Activated CD8-positive, alpha-beta T cell treated with anti-CD3 and anti-CD28 coated beads, Interleukin-2, amount 10 ng/mL, durations not matched to agents 7 days and 5 days (primary cell): ENCODE data around the gene BCCIP. TPM values are rescaled to one million over a fixed set of nuclear protein-coding genes. Genes with fewer than 3 reads are reported as not detected.

ENCODE experiments used
- ATAC-seq: fragments of 150-1000 bp; cut with Tn5 transposase; one replicate; pipeline ENCODE4 v1.10.0; 2021; ENCODE audit warnings: moderate library complexity
- CTCF ChIA-PET: fragments of 350-600 bp; sonication (Branson Sonifier 250); formaldehyde crosslinking; loops from one replicate; lab custom pipeline; 2021; ENCODE audit warnings: antibody characterized with exemption; lab: Charles Lee
- POLR2A ChIA-PET: fragments of 350-600 bp; sonication (Branson Sonifier 250); formaldehyde crosslinking; loops from one replicate; lab custom pipeline; 2021; ENCODE audit warnings: antibody characterized with exemption; lab: Charles Lee
- DNase-seq: peaks from one replicate; pipeline ENCODE4 v3.0.0-alpha.2; 2020
- H3K27ac Mint-ChIP-seq: one replicate; pipeline ENCODE4 v1.8.0; 2021; ENCODE audit warnings: mild to moderate bottlenecking, mixed read lengths
- H3K27me3 Mint-ChIP-seq: one replicate; pipeline ENCODE4 v1.8.0; 2021; ENCODE audit warnings: low read depth, mixed read lengths
- H3K36me3 Mint-ChIP-seq: one replicate; pipeline ENCODE4 v1.8.0; 2021; ENCODE audit warnings: low read depth, mixed read lengths
- H3K4me1 Mint-ChIP-seq: one replicate; pipeline ENCODE4 v1.8.0; 2021; ENCODE audit warnings: low read depth, mixed read lengths
- H3K4me3 Mint-ChIP-seq: one replicate; pipeline ENCODE4 v1.8.0; 2021; ENCODE audit warnings: mild to moderate bottlenecking, mixed read lengths
- H3K9me3 Mint-ChIP-seq: one replicate; pipeline ENCODE4 v1.8.0; 2022; ENCODE audit warnings: mixed read lengths; ENCODE audit not compliant: insufficient read depth
- total RNA-seq, 2 experiments: library from RNA; stranded (reverse); gene quantifications; one replicate each; pipeline ENCODE4 v1.2.3, GENCODE V29; 2021

The BCCIP gene
- total RNA-seq, 2 experiments from 2014 or later, result 59.8 to 66.0 TPM

DNA sequence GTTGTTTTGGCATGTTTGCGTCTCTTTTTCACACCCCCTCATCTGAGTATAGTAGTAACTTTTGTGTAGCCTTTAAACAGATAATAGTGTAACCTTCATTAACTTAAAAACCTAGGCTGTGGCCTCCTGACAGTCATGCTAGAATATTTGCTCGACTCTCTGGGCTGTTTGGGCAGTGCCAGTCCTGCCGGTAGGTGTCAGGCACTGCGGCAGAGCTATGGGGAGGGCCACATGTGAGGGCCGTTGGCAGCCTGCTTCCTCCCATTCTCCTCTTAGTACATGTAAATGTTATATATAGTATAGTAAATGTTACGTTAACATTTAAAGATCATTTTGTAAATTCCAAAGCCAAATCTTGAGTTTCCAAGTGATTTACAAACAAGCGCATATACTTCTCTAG lies 26.1 kb downstream of the BCCIP start:
- ATAC-seq, result no peak
- no peaks in the 10 kb centered on the region for H3K9me3 Mint-ChIP-seq
- H3K4me1 Mint-ChIP-seq, result no peaks in the 10 kb centered on the region

GRCh38 chr10:125850766-125851731 lies 27.7 kb downstream of the BCCIP start:
- H3K9me3 Mint-ChIP-seq, result no peaks in the 10 kb centered on the region
- CTCF ChIA-PET, result no interaction called here
- POLR2A ChIA-PET, result no interaction called here
- no peaks in the 10 kb centered on the region for H3K4me1 Mint-ChIP-seq
- H3K4me3 Mint-ChIP-seq, result no peak overlapping the region
- ATAC-seq (no peak), DNase-seq (no peak)
- H3K36me3 Mint-ChIP-seq, result peaks cover 17% of the 10 kb centered on the region
- H3K27me3 Mint-ChIP-seq, result no peaks in the 10 kb centered on the region
- no peak overlapping the region for H3K27ac Mint-ChIP-seq

More for the DNA sequence above, 26.1 kb downstream of the BCCIP start:
- no peak for DNase-seq
- POLR2A ChIA-PET, result no interaction called here
- CTCF ChIA-PET, result no interaction called here
- H3K4me3 Mint-ChIP-seq, result no peak overlapping the region
- no peaks in the 10 kb centered on the region for H3K27me3 Mint-ChIP-seq
- no peak overlapping the region for H3K27ac Mint-ChIP-seq
- peaks cover 15% of the 10 kb centered on the region for H3K36me3 Mint-ChIP-seq

DNA sequence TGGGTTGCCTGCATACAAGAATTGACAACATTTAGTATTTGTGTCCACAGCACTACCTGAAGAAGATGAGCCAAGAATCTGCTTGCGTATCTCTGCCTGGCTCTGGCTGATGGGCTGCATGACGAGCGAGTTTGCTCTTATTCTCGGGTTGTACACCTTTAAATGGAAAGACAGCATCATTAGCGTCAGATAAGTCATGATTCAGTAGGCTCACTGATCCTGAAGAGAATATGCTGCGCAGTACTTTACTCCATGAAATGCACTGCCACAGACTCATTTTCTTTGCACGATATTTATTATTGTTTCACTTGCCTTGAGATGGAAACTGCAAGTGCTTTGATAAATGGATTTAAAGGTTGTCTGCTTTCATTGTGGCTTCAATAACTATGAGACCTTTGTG lies 29.1 kb downstream of the BCCIP start:
- DNase-seq, result no peak
- POLR2A ChIA-PET, result no interaction called here
- H3K36me3 Mint-ChIP-seq, result peaks cover 17% of the 10 kb centered on the region
- H3K4me3 Mint-ChIP-seq, result no peak overlapping the region
- no peaks in the 10 kb centered on the region for H3K27me3 Mint-ChIP-seq
- ATAC-seq, result no peak
- H3K27ac Mint-ChIP-seq, result no peak overlapping the region
- CTCF ChIA-PET, result no interaction called here
- no peaks in the 10 kb centered on the region for H3K9me3 Mint-ChIP-seq
- no peaks in the 10 kb centered on the region for H3K4me1 Mint-ChIP-seq

DNA sequence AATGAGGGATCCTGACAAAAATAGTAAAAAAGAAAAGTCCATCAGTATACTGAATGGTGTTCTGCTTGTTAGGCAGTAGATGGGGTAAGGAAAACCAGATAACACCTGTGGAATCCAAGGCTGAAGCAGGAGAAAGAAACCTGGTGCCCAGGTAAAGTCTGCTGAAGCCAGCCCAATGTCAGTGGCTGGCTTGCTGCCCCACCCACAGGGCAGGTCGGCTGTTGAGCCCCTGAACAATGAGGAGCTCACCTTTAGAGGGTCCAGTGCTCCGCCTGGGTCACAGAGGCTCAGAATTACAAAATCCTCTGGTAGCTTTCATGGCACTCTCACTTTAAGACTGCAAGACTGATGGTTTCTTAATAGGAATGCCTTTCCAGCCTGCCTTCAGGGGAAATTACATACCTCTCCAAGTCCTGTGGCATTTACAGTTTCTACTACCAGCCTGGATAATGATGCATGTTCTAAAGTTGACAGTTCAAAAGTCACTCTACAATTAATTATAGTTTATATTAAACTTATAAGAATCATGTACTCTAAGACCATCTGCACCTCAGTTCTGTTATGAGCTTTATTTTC lies 33.9 kb downstream of the BCCIP start:
- no peak for DNase-seq
- ATAC-seq, result no peak
- CTCF ChIA-PET, result interaction anchor here (0.7 kb wide), 1 partner anchor 12 kb away, joined by 3 read pairs; no protein-coding TSS in a partner anchor
- H3K9me3 Mint-ChIP-seq, result no peaks in the 10 kb centered on the region
- POLR2A ChIA-PET, result no interaction called here
- no peak overlapping the region for H3K27ac Mint-ChIP-seq
- H3K4me3 Mint-ChIP-seq, result no peak overlapping the region
- peaks cover 6% of the 10 kb centered on the region for H3K36me3 Mint-ChIP-seq
- no peaks in the 10 kb centered on the region for H3K4me1 Mint-ChIP-seq
- no peaks in the 10 kb centered on the region for H3K27me3 Mint-ChIP-seq

- ATAC-seq (no peak), DNase-seq (no peak)
- CTCF ChIA-PET, result interaction anchor here (2.2 kb wide), 1 partner anchor 9 kb away, joined by 7 read pairs; no protein-coding TSS in a partner anchor
- no peaks in the 10 kb centered on the region for H3K27me3 Mint-ChIP-seq
- H3K9me3 Mint-ChIP-seq, result no peaks in the 10 kb centered on the region
- no peak overlapping the region for H3K27ac Mint-ChIP-seq
- H3K36me3 Mint-ChIP-seq, result peaks cover 3% of the 10 kb centered on the region
- no peaks in the 10 kb centered on the region for H3K4me1 Mint-ChIP-seq
- no peak overlapping the region for H3K4me3 Mint-ChIP-seq
- POLR2A ChIA-PET, result no interaction called here
Measured at GRCh38 chr10:125859128-125859817, 35.9 kb downstream of the BCCIP start.

DNA sequence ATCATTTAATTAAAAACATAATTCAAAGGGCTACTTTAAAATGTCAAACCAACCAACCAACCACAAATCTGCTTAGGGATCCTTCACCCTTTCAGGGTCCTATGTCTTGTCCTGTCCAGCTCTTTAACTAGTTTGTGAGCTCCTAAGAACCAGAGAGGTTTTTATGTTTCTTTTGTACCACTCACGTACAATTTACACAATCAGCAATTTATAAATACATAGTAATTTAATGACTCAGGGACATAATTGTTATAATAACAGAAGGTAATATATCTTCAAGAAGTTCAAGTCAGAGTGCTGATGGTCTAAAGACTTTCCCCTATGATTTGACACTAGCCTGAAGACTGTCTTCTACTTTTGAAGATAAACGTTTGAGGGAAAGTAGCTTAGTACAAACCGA lies 41.8 kb downstream of the BCCIP start:
- H3K4me1 Mint-ChIP-seq, result no peaks in the 10 kb centered on the region
- H3K36me3 Mint-ChIP-seq, result no peaks in the 10 kb centered on the region
- DNase-seq (no peak), ATAC-seq (no peak)
- POLR2A ChIA-PET, result no interaction called here
- H3K4me3 Mint-ChIP-seq, result no peak overlapping the region
- no peak overlapping the region for H3K27ac Mint-ChIP-seq
- H3K27me3 Mint-ChIP-seq, result no peaks in the 10 kb centered on the region
- CTCF ChIA-PET, result interaction anchor here (0.9 to 1.2 kb wide), 2 partner anchors 10 to 21 kb away, joined by 3 read pairs; no protein-coding TSS in a partner anchor
- H3K9me3 Mint-ChIP-seq, result no peaks in the 10 kb centered on the region

- no peak overlapping the region for H3K27ac Mint-ChIP-seq
- no peak overlapping the region for H3K4me3 Mint-ChIP-seq
- POLR2A ChIA-PET, result no interaction called here
- H3K36me3 Mint-ChIP-seq, result no peaks in the 10 kb centered on the region
- CTCF ChIA-PET, result no interaction called here
- H3K4me1 Mint-ChIP-seq, result no peaks in the 10 kb centered on the region
- no peaks in the 10 kb centered on the region for H3K27me3 Mint-ChIP-seq
- H3K9me3 Mint-ChIP-seq, result no peaks in the 10 kb centered on the region
- DNase-seq, result no peak
- no peak for ATAC-seq
Measured at GRCh38 chr10:125866421-125867029, 43.2 kb downstream of the BCCIP start.

DNA sequence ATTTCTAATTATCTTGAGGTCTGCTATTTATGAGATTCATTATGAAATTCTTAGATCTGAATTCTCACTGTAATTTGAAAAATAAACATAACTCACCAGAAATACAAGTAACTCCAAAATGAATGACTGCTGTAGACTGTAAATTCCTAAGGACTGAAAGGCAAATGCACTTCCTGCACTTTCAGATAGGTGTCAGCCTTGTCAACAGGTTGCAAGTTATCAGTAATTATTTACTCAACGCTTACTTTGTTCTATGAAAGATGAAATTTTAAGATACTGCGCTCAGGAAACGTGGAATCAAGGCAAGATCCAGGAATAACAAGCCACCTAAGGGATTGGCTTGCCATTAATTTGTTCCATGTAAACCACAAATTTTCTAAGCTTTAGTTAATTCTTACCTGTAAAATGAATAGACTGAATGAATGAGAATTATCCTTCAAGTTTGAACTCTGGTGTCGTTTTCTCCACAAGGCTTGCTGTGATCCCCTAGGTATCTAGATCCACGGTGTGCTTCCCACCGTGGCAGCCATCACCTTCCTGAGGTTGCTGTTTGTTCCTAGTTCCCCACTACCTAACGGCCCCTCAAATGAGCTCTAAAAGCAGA lies 45.1 kb downstream of the BCCIP start:
- H3K27me3 Mint-ChIP-seq, result no peaks in the 10 kb centered on the region
- ChIA-PET POLR2A (no interaction called here), CTCF (interaction anchor here (0.7 to 2.1 kb wide), 10 partner anchors 9 to 40 kb away, joined by 3 to 8 read pairs (median 4); partner anchors contain the start of gene FANK1)
- no peak overlapping the region for H3K4me3 Mint-ChIP-seq
- H3K9me3 Mint-ChIP-seq, result no peaks in the 10 kb centered on the region
- ATAC-seq (no peak), DNase-seq (peak; percentile 33)
- no peaks in the 10 kb centered on the region for H3K4me1 Mint-ChIP-seq
- no peak overlapping the region for H3K27ac Mint-ChIP-seq
- no peaks in the 10 kb centered on the region for H3K36me3 Mint-ChIP-seq

DNA sequence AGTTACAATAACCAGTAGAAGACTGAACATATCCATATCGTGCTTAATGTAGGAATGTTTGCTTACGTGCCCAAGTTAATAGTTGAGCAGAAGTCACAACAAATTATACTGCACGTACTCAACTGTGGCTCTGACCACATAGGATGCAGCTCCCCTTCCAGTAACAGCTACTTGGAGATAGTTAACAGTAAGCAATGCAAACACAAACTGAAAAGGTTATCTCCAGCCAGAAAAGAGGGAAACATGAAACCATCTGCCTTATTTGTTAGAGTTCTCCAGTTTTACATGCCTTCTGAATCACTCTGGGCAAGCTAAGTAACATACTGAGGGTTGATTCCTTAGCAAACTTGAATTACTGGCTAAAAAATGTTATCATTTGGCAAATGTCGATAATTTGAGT lies 48.0 kb downstream of the BCCIP start:
- H3K4me3 Mint-ChIP-seq, result no peak overlapping the region
- ATAC-seq (no peak), DNase-seq (no peak)
- ChIA-PET POLR2A (no interaction called here), CTCF (no interaction called here)
- H3K9me3 Mint-ChIP-seq, result peaks cover 4% of the 10 kb centered on the region
- no peak overlapping the region for H3K27ac Mint-ChIP-seq
- H3K4me1 Mint-ChIP-seq, result no peaks in the 10 kb centered on the region
- H3K36me3 Mint-ChIP-seq, result peaks cover 16% of the 10 kb centered on the region
- H3K27me3 Mint-ChIP-seq, result no peaks in the 10 kb centered on the region

DNA sequence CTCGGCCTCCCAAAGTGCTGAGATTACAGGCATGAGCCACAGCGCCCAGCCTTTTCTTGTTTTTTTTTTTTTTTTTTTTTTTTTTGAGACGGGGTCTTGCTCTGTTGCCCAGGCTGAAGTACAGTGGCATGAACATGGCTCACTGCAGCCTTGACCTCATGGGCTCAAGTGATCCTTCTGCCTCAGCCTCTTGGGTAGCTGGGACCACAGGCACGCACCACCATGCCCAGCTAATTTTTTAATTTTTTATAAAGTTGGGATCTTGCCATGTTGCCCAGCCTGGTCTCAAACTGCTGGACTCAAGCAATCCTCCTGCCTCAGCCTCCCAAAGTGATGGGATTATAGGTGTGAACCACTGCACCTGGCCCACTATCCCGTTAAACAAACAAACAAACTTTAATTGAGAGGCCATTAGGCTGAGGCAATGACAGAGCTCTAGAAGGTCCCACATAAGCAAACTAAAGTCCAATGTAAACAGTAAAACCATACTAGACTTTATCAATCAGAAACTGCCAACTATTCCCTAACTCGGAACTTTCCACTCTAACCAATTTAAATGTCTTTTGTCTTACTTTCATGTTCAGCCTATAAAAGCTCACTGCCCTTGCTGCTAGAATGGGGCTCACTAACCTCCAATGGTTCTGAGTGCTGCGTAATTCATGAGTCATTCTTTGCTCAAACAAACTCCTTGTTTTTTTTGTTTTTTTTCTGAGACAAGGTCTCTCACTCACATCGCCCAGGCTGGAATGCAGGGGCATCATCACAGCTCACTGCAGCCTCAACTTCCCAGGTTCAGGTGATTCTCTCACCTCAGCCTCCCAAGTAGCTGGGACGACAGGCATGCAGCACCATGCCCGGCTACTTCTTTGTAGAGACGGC lies 55.9 kb downstream of the BCCIP start:
- H3K4me1 Mint-ChIP-seq, result no peaks in the 10 kb centered on the region
- peaks cover 34% of the 10 kb centered on the region for H3K36me3 Mint-ChIP-seq
- POLR2A ChIA-PET, result no interaction called here

More for the DNA sequence above, 55.9 kb downstream of the BCCIP start:
- CTCF ChIA-PET, result interaction anchor here (1.1 kb wide), 1 partner anchor 10 kb away, joined by 3 read pairs; no protein-coding TSS in a partner anchor
- Mint-ChIP-seq H3K27me3 (no peaks in the 10 kb centered on the region), H3K27ac (no peak overlapping the region), H3K4me3 (no peak overlapping the region), H3K9me3 (peaks cover 7% of the 10 kb centered on the region)
- DNase-seq (no peak), ATAC-seq (no peak)
